Endothelial cell of umbilical vein (primary cell): ENCODE results near the gene PGR. TPM values are rescaled to one million over a fixed set of nuclear protein-coding genes. Genes with fewer than 3 reads are reported as not detected.

Experiments used
- BruUV-seq: library from RNA; stranded (reverse); fragments of 400-500 nt; replicated peaks from 2 replicates; lab custom pipeline; 2021; lab: Mats Ljungman, UMichigan
- CTCF ChIA-PET: fragments of 300-600, 350-600 bp; sonication (Branson Sonifier 250); formaldehyde crosslinking; loops from one replicate; lab custom pipeline; 2021; ENCODE audit warnings: antibody characterized with exemption, inconsistent platforms; lab: Charles Lee
- POLR2A ChIA-PET: fragments of 300-600, 350-600 bp; sonication (Branson Sonifier 250); formaldehyde crosslinking; loops from one replicate; lab custom pipeline; 2021; ENCODE audit warnings: antibody characterized with exemption, inconsistent platforms; lab: Charles Lee
- DNase-seq: peaks from one replicate; pipeline ENCODE4 v3.0.0-alpha.2; 2011; ENCODE audit warnings: low read depth, low spot score
- FAIRE-seq: peaks from 2 replicates; lab custom pipeline; 2011; peaks lifted over from hg19 to GRCh38; lab: Jason Lieb, UNC
- H2AFZ ChIP-seq: 2 replicates; pipeline ENCODE4 v1.6.0; 2012; ENCODE audit warnings: low read depth, low read length, control low read depth, inconsistent platforms
- H3K27ac ChIP-seq: 2 replicates; pipeline ENCODE4 v1.5.1; 2011; ENCODE audit warnings: low read depth, mild to moderate bottlenecking, control low read depth, low read length, moderate library complexity; ENCODE audit not compliant: insufficient read depth
- H3K27me3 ChIP-seq, 2 experiments: 2 replicates each; pipeline versions ENCODE4 v1.6.0 to v1.6.1; 2011; ENCODE audit warnings: low read length in 2 of 2, mixed read lengths in 1 of 2; ENCODE audit not compliant: control insufficient read depth in 2 of 2, insufficient read depth in 2 of 2
- H3K36me3 ChIP-seq, 2 experiments: 2 replicates in 1 of 2; 3 replicates in 1 of 2; pipeline ENCODE4 v1.5.1; 2011; ENCODE audit warnings: low read length in 2 of 2, mild to moderate bottlenecking in 1 of 2, moderate library complexity in 1 of 2; ENCODE audit not compliant: control insufficient read depth in 2 of 2, insufficient read depth in 2 of 2; ENCODE audit errors: extremely low read depth in 1 of 2
- H3K4me1 ChIP-seq: 3 replicates; pipeline ENCODE4 v1.5.1; 2011; ENCODE audit warnings: mild to moderate bottlenecking, low read length; ENCODE audit not compliant: control insufficient read depth, insufficient read depth; ENCODE audit errors: extremely low read depth
- H3K4me2 ChIP-seq: 2 replicates; pipeline ENCODE4 v1.6.1; 2011; ENCODE audit warnings: low read length, control low read depth, mixed read lengths; ENCODE audit not compliant: insufficient read depth
- H3K4me3 ChIP-seq, 3 experiments: fragments of 200-600 bp in 1 of 3; sonication (generic), shearing (Covaris generic) in 1 of 3; replicated peaks in 1 of 3; 2 replicates each; pipeline ENCODE4 v1.5.1; 2011 to 2016; ENCODE audit warnings: control low read depth in 3 of 3, low read length in 3 of 3, mild to moderate bottlenecking in 2 of 3, inconsistent platforms in 1 of 3, low read depth in 1 of 3, moderate library complexity in 1 of 3; ENCODE audit not compliant: insufficient read depth in 1 of 3
- H3K79me2 ChIP-seq: 2 replicates; pipeline ENCODE4 v1.6.0; 2012; ENCODE audit warnings: low read length, inconsistent platforms; ENCODE audit not compliant: control insufficient read depth, insufficient read depth
- H3K9ac ChIP-seq: replicated peaks from 2 replicates; pipeline ENCODE3; 2011; ENCODE audit warnings: low read length, control low read depth; ENCODE audit not compliant: insufficient read depth; ENCODE audit errors: extremely low read depth
- H3K9me1 ChIP-seq: replicated peaks from 3 replicates; pipeline ENCODE4 v1.6.0; 2011; ENCODE audit warnings: mild to moderate bottlenecking, low read length; ENCODE audit not compliant: control insufficient read depth, insufficient read depth; ENCODE audit errors: extremely low read depth
- H3K9me3 ChIP-seq: replicated peaks from 2 replicates; pipeline ENCODE4 v1.5.1; 2012; ENCODE audit warnings: low read length, inconsistent platforms; ENCODE audit not compliant: control insufficient read depth, insufficient read depth
- H4K20me1 ChIP-seq: replicated peaks from 2 replicates; pipeline ENCODE3; 2011; ENCODE audit warnings: mild to moderate bottlenecking, low read length; ENCODE audit not compliant: control insufficient read depth, insufficient read depth; ENCODE audit errors: extremely low read depth
- CTCF ChIP-seq, 2 donors: IDR thresholded peaks; 1 replicate in 1 of 2; 2 replicates in 1 of 2; pipeline ENCODE4 v1.5.1; 2011; ENCODE audit warnings: low read length in 2 of 2, mild to moderate bottlenecking in 2 of 2, moderate library complexity in 2 of 2, control low read depth in 1 of 2, inconsistent platforms in 1 of 2, low read depth in 1 of 2; ENCODE audit not compliant: insufficient read depth in 1 of 2; ENCODE audit errors: extremely low read depth in 1 of 2
- EZH2 ChIP-seq: IDR thresholded peaks from 2 replicates; pipeline ENCODE4 v1.6.1; 2012; ENCODE audit warnings: borderline replicate concordance, low read depth, mild to moderate bottlenecking, moderate library complexity, low read length, inconsistent platforms; ENCODE audit not compliant: severe bottlenecking
- FOS ChIP-seq: IDR thresholded peaks from 2 replicates; pipeline ENCODE4 v1.6.1; 2011; ENCODE audit warnings: mild to moderate bottlenecking, low read length, moderate library complexity, borderline replicate concordance; ENCODE audit not compliant: insufficient read depth
- GATA2 ChIP-seq: IDR thresholded peaks from 2 replicates; pipeline ENCODE4 v1.7.0; 2011; ENCODE audit warnings: low read depth, mild to moderate bottlenecking, moderate library complexity, mixed read lengths, low read length; ENCODE audit not compliant: insufficient read length, insufficient read depth
- JUN ChIP-seq: IDR thresholded peaks from 2 replicates; pipeline ENCODE4 v1.6.1; 2011; ENCODE audit warnings: borderline replicate concordance, low read depth; ENCODE audit not compliant: insufficient read length, insufficient read depth
- MAX ChIP-seq: IDR thresholded peaks from 2 replicates; pipeline ENCODE4 v1.6.1; 2011; ENCODE audit not compliant: insufficient read depth, insufficient read length
- MYC ChIP-seq: IDR thresholded peaks from one replicate; pipeline ENCODE4 v1.6.1; 2011; ENCODE audit warnings: mild to moderate bottlenecking, low read depth, low read length
- POLR2A ChIP-seq: IDR thresholded peaks from 2 replicates; pipeline ENCODE4 v1.6.1; 2012; ENCODE audit warnings: low read depth, mild to moderate bottlenecking, control low read depth, low read length
- POLR2AphosphoS5 ChIP-seq: IDR thresholded peaks from 2 replicates; pipeline ENCODE4 v1.6.1; 2012; ENCODE audit warnings: low read depth, mild to moderate bottlenecking, control low read depth, low read length, moderate library complexity; ENCODE audit not compliant: insufficient read depth
- dilution Hi-C: fragments of 300-500 bp; cut with MboI; formaldehyde crosslinking; loops from one replicate; pipeline ENCODE4 v1.15.0; 2019; ENCODE audit warnings: low sequenced_read_pairs; ENCODE audit not compliant: extremely low pct_ligation_motif_present
- intact Hi-C: fragments of 100-400 bp; cut with micrococcal nuclease; formaldehyde crosslinking; loops from one replicate; pipeline ENCODE4 v1.10.0; 2022
- polyA plus RNA-seq, 4 experiments: library from polyadenylated mRNA; depleted of rRNA in 3 of 4; stranded (reverse) in 3 of 4; unstranded in 1 of 4; fragments of >200 nt; gene quantifications; 2 replicates each; pipeline versions ENCODE4 v1.2.1 to v1.2.3, GENCODE V29; 2011 to 2012; ENCODE audit warnings: missing spikeins in 1 of 4
- total RNA-seq: library from RNA; stranded (reverse); gene quantifications from 2 replicates; pipeline ENCODE4 v1.2.3, GENCODE V29; 2021

Gene PGR
- total and polyA plus RNA-seq, 2 donors (not counting 3 experiments of a cell fraction or from before 2014, with no cell fraction given) = not detected

- DNase-seq = no peak
- ChIA-PET POLR2A (no interaction called here), CTCF (no interaction called here)
- intact Hi-C loops = no loop called here
- Histone ChIP-seq H3K9me3 (no peaks in the 10 kb centered on the region), H4K20me1 (no peaks in the 10 kb centered on the region), H3K4me1 (no peaks in the 10 kb centered on the region), H3K36me3 (no peaks in the 10 kb centered on the region), H3K79me2 (no peaks in the 10 kb centered on the region), H3K27me3 (no peaks in the 10 kb centered on the region), H3K4me2 (no peak overlapping the region), H2AFZ (no peak overlapping the region), H3K9me1 (no peaks in the 10 kb centered on the region), H3K27ac (no peak overlapping the region), H3K4me3 (no peak overlapping the region), H3K9ac (no peak overlapping the region)
- BruUV-seq = no TSS peak
- TF ChIP-seq MAX (no peak), POLR2A (no peak), MYC (no peak)
- dilution Hi-C loops = no loop called here
- no peak for FAIRE-seq
These were observed 13.9 kb downstream of the PGR start for GRCh38 chr11:101115671-101116160.

- Histone ChIP-seq H3K4me2 (no peak overlapping the region), H3K27me3 (no peaks in the 10 kb centered on the region), H3K27ac (no peak overlapping the region), H3K9me1 (no peaks in the 10 kb centered on the region), H3K79me2 (no peaks in the 10 kb centered on the region), H3K9me3 (no peaks in the 10 kb centered on the region), H2AFZ (no peak overlapping the region), H3K4me1 (no peaks in the 10 kb centered on the region), H3K4me3 (no peak overlapping the region), H3K9ac (no peak overlapping the region), H3K36me3 (no peaks in the 10 kb centered on the region), H4K20me1 (no peaks in the 10 kb centered on the region)
- BruUV-seq = no TSS peak
- POLR2A ChIA-PET = no interaction called here
- dilution Hi-C loops = no loop called here
- intact Hi-C loops = no loop called here
- no peak for DNase-seq
- no peak for FAIRE-seq
- CTCF ChIA-PET = no interaction called here
- TF ChIP-seq CTCF (IDR thresholded peaks at IDR 0.05; ENCODE audit: extremely low read depth in 1 of 2, insufficient read depth in 1 of 2, low read depth in 1 of 2, low read length in 2 of 2) (no peak), POLR2AphosphoS5 (no peak), MYC (no peak), GATA2 (no peak), MAX (no peak), FOS (no peak), EZH2 (no peak), POLR2A (no peak), JUN (no peak)
These were observed 16.1 kb downstream of the PGR start for GRCh38 chr11:101113540-101113939.
